IMR-90 (cell line): ENCODE results near the gene COL27A1. TPM values are rescaled to one million over a fixed set of nuclear protein-coding genes. Genes with fewer than 3 reads are reported as not detected.

Experiments
- ATAC-seq: fragments of 200-7000 bp; cut with Tn5 transposase; 2 replicates; pipeline ENCODE4 v1.9.1; 2020; ENCODE audit warnings: low read depth, mild to moderate bottlenecking, moderate library complexity
- BruUV-seq: library from RNA; stranded (reverse); fragments of 400-500 nt; replicated peaks from 2 replicates; lab custom pipeline; 2021; lab: Mats Ljungman, UMichigan
- CTCF ChIA-PET: fragments of 300-600 bp; formaldehyde crosslinking; extraction: SDS; loops from one replicate; lab custom pipeline; 2021; ENCODE audit warnings: antibody characterized with exemption; lab: Yijun Ruan, JAX
- POLR2A ChIA-PET: fragments of 300-600 bp; sonication (Branson Sonifier 250); formaldehyde crosslinking; loops from one replicate; lab custom pipeline; 2022; ENCODE audit warnings: antibody characterized with exemption; ENCODE audit not compliant: unreplicated experiment; lab: Charles Lee
- DNase-seq: peaks from one replicate; pipeline ENCODE4 v3.0.0; 2013
- H2AFZ ChIP-seq: replicated peaks from 2 replicates; pipeline ENCODE3; 2013; ENCODE audit warnings: low read length, mild to moderate bottlenecking; ENCODE audit not compliant: poor library complexity
- H2AK5ac ChIP-seq: 2 replicates; pipeline ENCODE4 v1.6.1; 2013; ENCODE audit warnings: low read depth, low read length, inconsistent platforms
- H2AK9ac ChIP-seq: replicated peaks from 2 replicates; pipeline ENCODE3; 2013; ENCODE audit warnings: mild to moderate bottlenecking, low read depth, low read length, moderate library complexity; ENCODE audit not compliant: poor library complexity
- H2BK120ac ChIP-seq: 2 replicates; pipeline ENCODE4 v1.6.1; 2013; ENCODE audit warnings: low read depth, low read length, inconsistent platforms
- H2BK15ac ChIP-seq: 3 replicates; pipeline ENCODE4 v1.6.1; 2013; ENCODE audit warnings: low read depth, low read length, inconsistent platforms
- H2BK20ac ChIP-seq: 2 replicates; pipeline ENCODE4 v1.6.1; 2013; ENCODE audit warnings: low read depth, mild to moderate bottlenecking, inconsistent platforms, low read length, moderate library complexity
- H2BK5ac ChIP-seq: 2 replicates; pipeline ENCODE4 v1.6.1; 2013; ENCODE audit warnings: mild to moderate bottlenecking, low read depth, low read length, inconsistent platforms; ENCODE audit not compliant: poor library complexity, severe bottlenecking
- H3K14ac ChIP-seq: replicated peaks from 2 replicates; pipeline ENCODE4 v1.6.1; 2013; ENCODE audit warnings: low read depth, low read length, inconsistent platforms
- H3K18ac ChIP-seq: 2 replicates; pipeline ENCODE4 v1.6.1; 2013; ENCODE audit warnings: low read depth, low read length, control low read depth
- H3K23ac ChIP-seq: 2 replicates; pipeline ENCODE4 v1.6.1; 2013; ENCODE audit warnings: low read depth, low read length, inconsistent platforms
- H3K27ac ChIP-seq: 2 replicates; pipeline ENCODE4 v1.5.1; 2013; ENCODE audit warnings: mild to moderate bottlenecking, control low read depth, low read length; ENCODE audit not compliant: insufficient read depth
- H3K27me3 ChIP-seq: 2 replicates; pipeline ENCODE4 v1.6.1; 2013; ENCODE audit warnings: low read length; ENCODE audit not compliant: control insufficient read depth, insufficient read depth
- H3K36me3 ChIP-seq: 2 replicates; pipeline ENCODE4 v1.6.1; 2013; ENCODE audit warnings: low read length, mixed read lengths; ENCODE audit not compliant: control insufficient read depth, insufficient read depth
- H3K4ac ChIP-seq: 2 replicates; pipeline ENCODE4 v1.6.1; 2013; ENCODE audit warnings: low read depth, low read length, inconsistent platforms
- H3K4me1 ChIP-seq: 2 replicates; pipeline ENCODE4 v1.6.1; 2013; ENCODE audit warnings: low read length, mixed read lengths; ENCODE audit not compliant: control insufficient read depth, insufficient read depth
- H3K4me2 ChIP-seq: 2 replicates; pipeline ENCODE4 v1.6.1; 2013; ENCODE audit warnings: low read depth, mild to moderate bottlenecking, control low read depth, low read length, moderate library complexity
- H3K4me3 ChIP-seq: 2 replicates; pipeline ENCODE4 v1.5.1; 2013; ENCODE audit warnings: low read depth, mild to moderate bottlenecking, control low read depth, low read length, moderate library complexity; ENCODE audit not compliant: insufficient read depth
- H3K56ac ChIP-seq: 2 replicates; pipeline ENCODE4 v1.6.1; 2013; ENCODE audit warnings: low read length, inconsistent platforms; ENCODE audit not compliant: insufficient read depth; ENCODE audit errors: extremely low read depth
- H3K79me1 ChIP-seq, 2 experiments: 2 replicates each; pipeline ENCODE4 v1.6.1; 2013; ENCODE audit warnings: low read length in 2 of 2, inconsistent platforms in 1 of 2, low read depth in 1 of 2
- H3K9ac ChIP-seq: 2 replicates; pipeline ENCODE4 v1.6.1; 2013; ENCODE audit warnings: low read depth, low read length, control low read depth
- H3K9me1 ChIP-seq: 2 replicates; pipeline ENCODE4 v1.6.1; 2013; ENCODE audit warnings: low read length, inconsistent platforms; ENCODE audit not compliant: insufficient read depth
- H3K9me3 ChIP-seq: 2 replicates; pipeline ENCODE4 v1.6.1; 2013; ENCODE audit warnings: low read length; ENCODE audit not compliant: control insufficient read depth, insufficient read depth
- H4K20me1 ChIP-seq: 2 replicates; pipeline ENCODE4 v1.6.1; 2013; ENCODE audit warnings: low read length, inconsistent platforms; ENCODE audit not compliant: insufficient read depth
- H4K5ac ChIP-seq: 2 replicates; pipeline ENCODE4 v1.6.1; 2013; ENCODE audit warnings: mild to moderate bottlenecking, low read depth, low read length, control low read depth
- H4K8ac ChIP-seq, 2 experiments: 2 replicates each; pipeline ENCODE4 v1.6.1; 2013; ENCODE audit warnings: low read depth in 2 of 2, low read length in 2 of 2, control low read depth in 1 of 2, inconsistent platforms in 1 of 2
- H4K91ac ChIP-seq: 2 replicates; pipeline ENCODE4 v1.6.1; 2013; ENCODE audit warnings: low read depth, low read length, inconsistent platforms; ENCODE audit not compliant: insufficient read depth
- BHLHE40 ChIP-seq: fragments of 150-350 bp; IDR thresholded peaks from 2 replicates; pipeline ENCODE4 v1.6.1; 2016; ENCODE audit warnings: mild to moderate bottlenecking, low read depth, low read length
- CEBPB ChIP-seq: IDR thresholded peaks from 2 replicates; pipeline ENCODE4 v1.6.1; 2012; ENCODE audit warnings: low read depth, low read length, improper control_type of control experiment
- CHD1 ChIP-seq: IDR thresholded peaks from 2 replicates; pipeline ENCODE4 v1.6.1; 2012; ENCODE audit warnings: low read depth, low read length, improper control_type of control experiment
- FOS ChIP-seq: fragments of 150-350 bp; IDR thresholded peaks from 2 replicates; pipeline ENCODE4 v1.6.1; 2016; ENCODE audit warnings: low read depth, low read length
- MAFK ChIP-seq: IDR thresholded peaks from 2 replicates; pipeline ENCODE4 v1.6.1; 2012; ENCODE audit warnings: low read depth, low read length, improper control_type of control experiment
- MAZ ChIP-seq: IDR thresholded peaks from 2 replicates; pipeline ENCODE4 v1.6.1; 2012; ENCODE audit warnings: low read depth, mild to moderate bottlenecking, low read length, improper control_type of control experiment, moderate library complexity, borderline replicate concordance
- MXI1 ChIP-seq: IDR thresholded peaks from 2 replicates; pipeline ENCODE4 v1.6.1; 2012; ENCODE audit warnings: low read depth, mild to moderate bottlenecking, low read length, moderate library complexity, borderline replicate concordance
- NFE2L2 ChIP-seq: fragments of 150-350 bp; IDR thresholded peaks from 2 replicates; pipeline ENCODE4 v1.6.1; 2016; ENCODE audit warnings: low read depth, mild to moderate bottlenecking, low read length
- POLR2A ChIP-seq: IDR thresholded peaks from 2 replicates; pipeline ENCODE4 v1.6.1; 2012; ENCODE audit warnings: mild to moderate bottlenecking, low read depth, low read length
- RAD21 ChIP-seq: IDR thresholded peaks from 2 replicates; pipeline ENCODE4 v1.6.1; 2012; ENCODE audit warnings: low read length, improper control_type of control experiment
- RCOR1 ChIP-seq: IDR thresholded peaks from 2 replicates; pipeline ENCODE4 v1.6.1; 2012; ENCODE audit warnings: mild to moderate bottlenecking, low read length, improper control_type of control experiment; ENCODE audit not compliant: insufficient replicate concordance
- RFX5 ChIP-seq: IDR thresholded peaks from 2 replicates; pipeline ENCODE4 v1.8.0; 2012; ENCODE audit warnings: low read depth, mild to moderate bottlenecking, low read length, moderate library complexity
- SMC3 ChIP-seq: fragments of 150-350 bp; IDR thresholded peaks from 2 replicates; pipeline ENCODE4 v1.6.1; 2016; ENCODE audit warnings: low read depth, mild to moderate bottlenecking, antibody characterized with exemption, low read length, moderate library complexity
- USF2 ChIP-seq: fragments of 150-350 bp; IDR thresholded peaks from 2 replicates; pipeline ENCODE4 v1.6.1; 2017; ENCODE audit warnings: mild to moderate bottlenecking, antibody characterized with exemption, low read length, low read depth
- WGBS, 2 experiments: methylation state at CpG; one replicate each; pipeline versions ENCODE4 v1.1.5 to v1.1.7; 2013; ENCODE audit warnings: missing lambda C conversion rate in 2 of 2; ENCODE audit not compliant: insufficient read length in 1 of 2; ENCODE audit errors: extremely low coverage in 2 of 2; 5-methylcytosine and 5-hydroxymethylcytosine counted together
- dilution Hi-C: fragments of 300-500 bp; cut with HindIII; formaldehyde crosslinking; loops from one replicate; pipeline ENCODE4 v1.14.3; 2018; ENCODE audit warnings: low sequenced_read_pairs; ENCODE audit not compliant: unreplicated experiment
- in situ Hi-C: fragments of 300-500 bp; cut with MboI; formaldehyde crosslinking; loops from 3 replicates; pipeline ENCODE4 v1.14.3; 2019; ENCODE audit warnings: low sequenced_read_pairs, inconsistent platforms, mixed read lengths
- intact Hi-C: fragments of 100-400 bp; cut with micrococcal nuclease; formaldehyde crosslinking; loops from 2 replicates; pipeline ENCODE4 v1.10.0; 2022
- polyA plus RNA-seq, 3 experiments: library from polyadenylated mRNA; depleted of rRNA; stranded (reverse); fragments of >200 nt; gene quantifications; 2 replicates each; pipeline ENCODE4 v1.2.3, GENCODE V29; 2012; ENCODE audit warnings: low replicate concordance in 1 of 3
- total RNA-seq: library from RNA; depleted of rRNA; stranded (reverse); fragments of >200 nt; gene quantifications from 2 replicates; pipeline ENCODE4 v1.2.3, GENCODE V29; 2012
- TF ChIP-seq, protein P1 (sequence below): conservative IDR thresholded peaks from 2 replicates; pipeline ENCODE4 v1.5.1; 2012; ENCODE audit warnings: mild to moderate bottlenecking, low read depth, low read length, improper control_type of control experiment
- TF ChIP-seq, protein P2 (sequence below): fragments of 150-350 bp; IDR thresholded peaks from 2 replicates; pipeline ENCODE4 v1.6.1; 2016; ENCODE audit warnings: low read depth, mild to moderate bottlenecking, low read length, moderate library complexity, borderline replicate concordance

COL27A1 gene
- total and polyA plus RNA-seq, 2 of the 4 experiments (the other 2 are of a cell fraction), result 3.2 to 18.3 TPM

- BruUV-seq, result no TSS peak
- Histone ChIP-seq H3K14ac (peak overlapping the region; percentile 70; the same call in 1 of the 2 replicates), H3K27ac (no peak overlapping the region), H3K79me1 (peaks cover 0 to 19% of the 10 kb centered on the region in 2 experiments; a peak in 2 of 4 replicates), H4K20me1 (no peaks in the 10 kb centered on the region), H2AK5ac (0 out of 2 replicates have a peak overlapping the region, but pooled peaks have one; percentile 32), H2BK15ac (no peak overlapping the region), H2AK9ac (no peak overlapping the region), H4K91ac (no peak overlapping the region), H3K56ac (no peak overlapping the region), H3K9me3 (no peaks in the 10 kb centered on the region), H2BK20ac (no peak overlapping the region), H2BK120ac (peak overlapping the region; percentile 7; the same call in 1 of the 2 replicates), H2AFZ (no peak overlapping the region), H3K18ac (no peak overlapping the region), H3K4me2 (no peak overlapping the region), H3K9ac (no peak overlapping the region), H3K27me3 (no peaks in the 10 kb centered on the region), H3K4me1 (peaks cover 25% of the 10 kb centered on the region), H3K9me1 (peaks cover 31% of the 10 kb centered on the region), H3K23ac (no peak overlapping the region), H4K8ac (no peak overlapping the region), H4K5ac (no peak overlapping the region), H3K36me3 (peaks cover 15% of the 10 kb centered on the region), H2BK5ac (no peak overlapping the region), H3K4me3 (no peak overlapping the region), H3K4ac (peak overlapping the region; percentile 86; the same call in 1 of the 2 replicates)
- no CpG with 5 or more reads among the region's 6 CpGs for whole genome bisulfite sequencing, 2 experiments
- DNase-seq (no peak), ATAC-seq (no peak)
- dilution Hi-C loops, result no loop called here
- intact Hi-C loops, result no loop called here
- POLR2A ChIA-PET, result no interaction called here
- TF ChIP-seq SMC3, result no peak
- no peak for TF ChIP-seq RCOR1
- no peak for TF ChIP-seq CEBPB
- TF ChIP-seq, protein P1, sequence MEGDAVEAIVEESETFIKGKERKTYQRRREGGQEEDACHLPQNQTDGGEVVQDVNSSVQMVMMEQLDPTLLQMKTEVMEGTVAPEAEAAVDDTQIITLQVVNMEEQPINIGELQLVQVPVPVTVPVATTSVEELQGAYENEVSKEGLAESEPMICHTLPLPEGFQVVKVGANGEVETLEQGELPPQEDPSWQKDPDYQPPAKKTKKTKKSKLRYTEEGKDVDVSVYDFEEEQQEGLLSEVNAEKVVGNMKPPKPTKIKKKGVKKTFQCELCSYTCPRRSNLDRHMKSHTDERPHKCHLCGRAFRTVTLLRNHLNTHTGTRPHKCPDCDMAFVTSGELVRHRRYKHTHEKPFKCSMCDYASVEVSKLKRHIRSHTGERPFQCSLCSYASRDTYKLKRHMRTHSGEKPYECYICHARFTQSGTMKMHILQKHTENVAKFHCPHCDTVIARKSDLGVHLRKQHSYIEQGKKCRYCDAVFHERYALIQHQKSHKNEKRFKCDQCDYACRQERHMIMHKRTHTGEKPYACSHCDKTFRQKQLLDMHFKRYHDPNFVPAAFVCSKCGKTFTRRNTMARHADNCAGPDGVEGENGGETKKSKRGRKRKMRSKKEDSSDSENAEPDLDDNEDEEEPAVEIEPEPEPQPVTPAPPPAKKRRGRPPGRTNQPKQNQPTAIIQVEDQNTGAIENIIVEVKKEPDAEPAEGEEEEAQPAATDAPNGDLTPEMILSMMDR, result no peak
- no peak for TF ChIP-seq USF2
- TF ChIP-seq, protein P2, sequence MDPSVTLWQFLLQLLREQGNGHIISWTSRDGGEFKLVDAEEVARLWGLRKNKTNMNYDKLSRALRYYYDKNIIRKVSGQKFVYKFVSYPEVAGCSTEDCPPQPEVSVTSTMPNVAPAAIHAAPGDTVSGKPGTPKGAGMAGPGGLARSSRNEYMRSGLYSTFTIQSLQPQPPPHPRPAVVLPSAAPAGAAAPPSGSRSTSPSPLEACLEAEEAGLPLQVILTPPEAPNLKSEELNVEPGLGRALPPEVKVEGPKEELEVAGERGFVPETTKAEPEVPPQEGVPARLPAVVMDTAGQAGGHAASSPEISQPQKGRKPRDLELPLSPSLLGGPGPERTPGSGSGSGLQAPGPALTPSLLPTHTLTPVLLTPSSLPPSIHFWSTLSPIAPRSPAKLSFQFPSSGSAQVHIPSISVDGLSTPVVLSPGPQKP, result no peak
- TF ChIP-seq RFX5, result no peak
- no peak for TF ChIP-seq NFE2L2
- TF ChIP-seq MXI1, result no peak
- TF ChIP-seq CHD1, result no peak
- TF ChIP-seq BHLHE40, result no peak
- TF ChIP-seq FOS, result no peak
- no peak for TF ChIP-seq MAFK
- no peak for TF ChIP-seq POLR2A
- TF ChIP-seq RAD21, result no peak
- TF ChIP-seq MAZ, result no peak
- CTCF ChIA-PET, result no interaction called here
- in situ Hi-C loops, result no loop called here
These were observed 52.5 kb downstream of the COL27A1 start for GRCh38 chr9:114207845-114208244.
